Measurements from ENCODE around the gene TPM3. TPM values are rescaled to one million over a fixed set of nuclear protein-coding genes. Genes with fewer than 3 reads are reported as not detected.

TPM3 gene
- total and polyA plus RNA-seq, 9 of the 15 experiments (the other 6 are each of a cell fraction or from before 2014, with no cell fraction given) = 202 to 604 (median 421) TPM

- TF ChIP-seq ZKSCAN3 (CRISPR knock-in tag; IDR thresholded peaks at IDR 0.05) (no peak), PYGO2 (tag; IDR thresholded peaks at IDR 0.05) (no peak), ZNF655 (CRISPR knock-in tag; IDR thresholded peaks at IDR 0.05) (no peak), ZNF140 (CRISPR knock-in tag; IDR thresholded peaks at IDR 0.05) (no peak), NFE2 (IDR thresholded peaks at IDR 0.05; ENCODE audit: low read depth) (no peak), HDAC2 (IDR thresholded peaks at IDR 0.05) (peak; percentile 80; the same call in 1 of the 2 replicates), UBTF (IDR thresholded peaks at IDR 0.05; ENCODE audit: borderline replicate concordance in 1 of 2, low read depth in 2 of 2, low read length in 2 of 2) (peak; percentile 51 to 53; a peak in 1 of 4 replicates), CTCFL (IDR thresholded peaks at IDR 0.05; ENCODE audit: borderline replicate concordance, insufficient read depth, low read depth, low read length, poor library complexity, severe bottlenecking) (no peak), C11orf30 (IDR thresholded peaks at IDR 0.05; ENCODE audit: low read depth) (peak; percentile 90), POLR2G (IDR thresholded peaks at IDR 0.05; ENCODE audit: low read depth, low read length) (peak; percentile 98), ZNF324 (CRISPR knock-in tag; IDR thresholded peaks at IDR 0.05) (no peak), MAX (CRISPR knock-in tag; IDR thresholded peaks at IDR 0.05) (peak; percentile 90), RUNX1 (IDR thresholded peaks at IDR 0.05; ENCODE audit: low read depth) (no peak), BHLHE40 (IDR thresholded peaks at IDR 0.05; ENCODE audit: low read length) (peak; percentile 8; the same call in 1 of the 2 replicates), CHD4 (IDR thresholded peaks at IDR 0.05; ENCODE audit: insufficient read depth, insufficient replicate concordance, low read depth, low read length, poor library complexity, severe bottlenecking) (no peak), MCM5 (IDR thresholded peaks at IDR 0.05; ENCODE audit: low read depth) (no peak), ZNF699 (CRISPR knock-in tag; IDR thresholded peaks at IDR 0.05; ENCODE audit: insufficient replicate concordance) (no peak), JUN (IDR thresholded peaks at IDR 0.05; ENCODE audit: borderline replicate concordance, low read depth, low read length) (peak; percentile 56; the same call in 1 of the 2 replicates), JUN (CRISPR knock-in tag; IDR thresholded peaks at IDR 0.05; ENCODE audit: borderline replicate concordance) (no peak), ZNF174 (CRISPR knock-in tag; IDR thresholded peaks at IDR 0.05) (no peak), SMAD2 (IDR thresholded peaks at IDR 0.05; ENCODE audit: low read depth, low read length) (no peak), ESRRA (IDR thresholded peaks at IDR 0.05; ENCODE audit: borderline replicate concordance, low read depth) (peak; percentile 75)
These were observed 8.6 kb downstream of the TPM3 start (continued) for GRCh38 chr1:154183046-154183915.

Measured in K562 (cell line).